ENCODE data around the gene ACTRT2.

ACTRT2 gene

DNA sequence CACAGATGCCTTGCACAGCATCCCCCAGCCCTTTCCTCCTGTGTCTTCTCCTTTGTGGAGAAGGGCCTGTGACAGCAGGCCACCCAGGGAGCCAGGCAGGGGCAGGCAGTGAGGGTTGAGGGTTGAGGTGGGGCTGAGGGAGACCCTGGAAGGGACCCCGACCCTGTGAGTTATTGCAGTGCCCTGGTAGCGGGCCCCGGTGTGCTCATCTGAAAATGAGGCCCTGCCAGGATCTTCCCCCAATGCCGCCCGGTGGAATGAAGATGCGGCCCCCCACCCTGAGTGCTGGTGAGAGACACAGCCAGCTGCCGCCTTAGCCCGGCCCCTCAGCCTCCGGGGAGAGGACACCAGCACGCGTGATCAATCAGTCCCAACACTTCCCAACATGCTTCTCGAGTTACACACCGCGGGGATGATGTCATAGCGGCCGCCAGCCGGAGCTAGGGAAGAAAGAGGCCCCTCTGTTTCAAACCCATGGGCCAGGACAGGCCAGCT, 36.2 kb upstream of the ACTRT2 start:
- Histone ChIP-seq H3K36me3 (ENCODE audit: insufficient read depth, insufficient read length, low read length) (no peaks in the 10 kb centered on the region), H3K27me3 (ENCODE audit: insufficient read depth, insufficient read length) (no peaks in the 10 kb centered on the region), H3K9ac (ENCODE audit: insufficient read length, low read depth) (no peak overlapping the region), H3K4me1 (ENCODE audit: insufficient read depth, insufficient read length) (peaks cover 5% of the 10 kb centered on the region), H3K4me3 (ENCODE audit: insufficient read length, low read depth) (no peak overlapping the region), H3K9me3 (ENCODE audit: insufficient read depth, low read length) (no peaks in the 10 kb centered on the region)
- no peak for DNase-seq (ENCODE audit: low read depth, low spot score)
- TF ChIP-seq YY1 (IDR thresholded peaks at IDR 0.05; ENCODE audit: insufficient read depth, insufficient read length) = no peak
- no peak for TF ChIP-seq SUZ12 (IDR thresholded peaks at IDR 0.05; ENCODE audit: extremely low read depth, insufficient read depth, insufficient read length)
- TF ChIP-seq ZNF274 (IDR thresholded peaks at IDR 0.05; ENCODE audit: low read depth, low read length) = no peak

DNA sequence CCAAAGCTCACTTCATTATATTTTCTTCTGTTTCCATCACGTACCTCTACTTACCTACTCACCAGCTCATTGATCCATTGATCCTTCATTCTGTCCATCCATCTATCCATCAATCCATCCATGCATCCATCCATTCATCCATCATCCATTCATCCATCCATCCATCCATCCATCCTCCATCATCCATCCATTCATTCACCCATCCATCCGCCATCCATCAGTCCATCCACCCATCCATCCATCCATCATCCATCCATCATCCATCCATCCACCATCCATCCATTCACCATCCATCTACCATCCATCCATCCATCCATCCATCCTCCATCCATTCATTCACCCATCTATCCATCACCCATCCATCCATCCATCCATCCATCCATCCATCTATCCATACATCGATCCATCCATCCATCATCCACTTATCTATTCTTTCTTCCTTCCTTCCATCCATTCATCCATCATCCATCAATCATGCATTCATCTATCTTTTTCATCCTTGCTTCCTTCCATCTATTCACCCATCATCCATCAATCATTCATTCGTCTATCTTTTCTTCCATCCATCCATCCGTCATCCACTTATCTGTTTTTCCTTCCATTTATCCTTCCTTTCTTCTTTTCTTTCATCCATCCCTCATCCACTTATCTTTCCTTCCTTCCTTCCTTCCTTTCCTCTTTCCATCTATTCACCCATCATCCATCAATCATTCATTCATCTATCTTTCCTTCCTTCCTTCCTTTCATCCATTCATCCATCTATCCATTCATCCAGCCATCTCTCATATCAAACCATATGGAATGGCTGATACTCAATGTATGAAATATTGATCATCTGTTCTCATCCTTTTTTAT, 35.3 kb upstream of the ACTRT2 start:
- H3K9ac ChIP-seq (ENCODE audit: insufficient read length, low read depth) = no peak overlapping the region
- TF ChIP-seq YY1 (IDR thresholded peaks at IDR 0.05; ENCODE audit: insufficient read depth, insufficient read length) (no peak), ZNF274 (IDR thresholded peaks at IDR 0.05; ENCODE audit: low read depth, low read length) (no peak)
- no peaks in the 10 kb centered on the region for H3K9me3 ChIP-seq (ENCODE audit: insufficient read depth, low read length)
- H3K4me1 ChIP-seq (ENCODE audit: insufficient read depth, insufficient read length) = peaks cover 5% of the 10 kb centered on the region
- no peaks in the 10 kb centered on the region for H3K36me3 ChIP-seq (ENCODE audit: insufficient read depth, insufficient read length, low read length)
- DNase-seq (ENCODE audit: low read depth, low spot score) = no peak
- H3K27me3 ChIP-seq (ENCODE audit: insufficient read depth, insufficient read length) = no peaks in the 10 kb centered on the region
- no peak overlapping the region for H3K4me3 ChIP-seq (ENCODE audit: insufficient read length, low read depth)

DNA sequence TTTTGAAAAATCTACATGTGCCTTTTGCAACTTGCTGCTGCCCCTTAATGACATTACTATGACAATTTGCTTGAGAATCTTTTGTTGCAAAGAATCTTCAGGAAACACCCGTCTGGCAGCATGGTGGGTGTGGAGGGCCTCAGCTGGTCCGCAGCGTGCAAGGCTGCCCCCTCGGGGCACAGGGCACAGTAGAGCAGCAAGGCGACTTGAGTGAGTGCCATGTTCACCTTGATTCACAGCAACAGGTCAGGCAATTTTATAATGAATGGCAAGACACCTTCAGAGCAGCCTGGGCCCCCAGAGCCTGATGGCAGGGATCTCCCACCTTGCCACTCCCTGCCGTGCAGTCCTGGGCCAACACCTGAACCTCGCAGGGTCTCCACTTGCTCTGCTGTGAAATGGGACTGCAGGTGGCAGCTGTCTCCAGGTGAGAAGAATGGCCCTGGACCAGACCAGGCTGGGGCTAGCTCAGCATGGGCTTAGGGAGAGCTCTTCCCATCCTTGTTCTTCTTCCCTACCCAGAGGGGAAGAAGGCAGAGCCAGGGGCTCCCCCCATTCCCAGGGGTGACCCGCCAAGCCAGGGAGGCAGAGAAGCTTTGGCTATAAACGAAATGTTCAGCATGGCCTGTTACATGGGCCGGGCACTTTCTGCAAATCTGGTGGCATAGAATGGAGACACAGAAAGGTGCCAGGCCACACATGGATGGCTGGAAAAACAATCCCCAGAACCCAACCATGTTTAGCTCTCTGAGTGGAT, 34.5 kb upstream of the ACTRT2 start:
- no peak overlapping the region for H3K9ac ChIP-seq (ENCODE audit: insufficient read length, low read depth)
- H3K4me3 ChIP-seq (ENCODE audit: insufficient read length, low read depth) = no peak overlapping the region
- no peaks in the 10 kb centered on the region for H3K9me3 ChIP-seq (ENCODE audit: insufficient read depth, low read length)
- no peaks in the 10 kb centered on the region for H3K36me3 ChIP-seq (ENCODE audit: insufficient read depth, insufficient read length, low read length)
- no peak for DNase-seq (ENCODE audit: low read depth, low spot score)
- peaks cover 5% of the 10 kb centered on the region for H3K4me1 ChIP-seq (ENCODE audit: insufficient read depth, insufficient read length)
- TF ChIP-seq SUZ12 (IDR thresholded peaks at IDR 0.05; ENCODE audit: extremely low read depth, insufficient read depth, insufficient read length) (no peak), YY1 (IDR thresholded peaks at IDR 0.05; ENCODE audit: insufficient read depth, insufficient read length) (no peak), ZNF274 (IDR thresholded peaks at IDR 0.05; ENCODE audit: low read depth, low read length) (no peak)
- H3K27me3 ChIP-seq (ENCODE audit: insufficient read depth, insufficient read length) = no peaks in the 10 kb centered on the region

DNA sequence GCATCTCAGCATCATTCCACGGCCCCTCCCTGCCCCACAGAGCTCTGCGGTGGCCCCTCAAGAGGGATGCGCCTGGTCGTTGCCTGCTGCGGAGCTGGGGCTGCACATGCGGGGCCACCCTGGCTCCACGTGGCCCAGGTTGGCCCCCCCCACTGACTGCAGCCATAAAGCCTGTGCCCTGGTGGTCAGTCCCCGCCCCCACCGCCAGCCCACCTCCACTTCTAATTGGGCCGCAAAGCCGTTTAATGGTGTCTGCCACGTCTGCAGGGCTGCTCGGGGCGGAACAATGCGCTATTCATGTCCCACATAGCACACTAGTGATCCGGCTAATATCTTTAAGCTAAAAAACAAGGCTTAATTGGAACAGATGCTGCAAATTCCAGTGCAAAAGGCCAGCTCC, 33.5 kb upstream of the ACTRT2 start:
- Histone ChIP-seq H3K36me3 (ENCODE audit: insufficient read depth, insufficient read length, low read length) (no peaks in the 10 kb centered on the region), H3K4me3 (ENCODE audit: insufficient read length, low read depth) (no peak overlapping the region), H3K4me1 (ENCODE audit: insufficient read depth, insufficient read length) (peaks cover 5% of the 10 kb centered on the region), H3K9me3 (ENCODE audit: insufficient read depth, low read length) (no peaks in the 10 kb centered on the region), H3K27me3 (ENCODE audit: insufficient read depth, insufficient read length) (no peaks in the 10 kb centered on the region), H3K9ac (ENCODE audit: insufficient read length, low read depth) (no peak overlapping the region)
- DNase-seq (ENCODE audit: low read depth, low spot score) = no peak
- TF ChIP-seq ZNF274 (IDR thresholded peaks at IDR 0.05; ENCODE audit: low read depth, low read length) = no peak

DNA sequence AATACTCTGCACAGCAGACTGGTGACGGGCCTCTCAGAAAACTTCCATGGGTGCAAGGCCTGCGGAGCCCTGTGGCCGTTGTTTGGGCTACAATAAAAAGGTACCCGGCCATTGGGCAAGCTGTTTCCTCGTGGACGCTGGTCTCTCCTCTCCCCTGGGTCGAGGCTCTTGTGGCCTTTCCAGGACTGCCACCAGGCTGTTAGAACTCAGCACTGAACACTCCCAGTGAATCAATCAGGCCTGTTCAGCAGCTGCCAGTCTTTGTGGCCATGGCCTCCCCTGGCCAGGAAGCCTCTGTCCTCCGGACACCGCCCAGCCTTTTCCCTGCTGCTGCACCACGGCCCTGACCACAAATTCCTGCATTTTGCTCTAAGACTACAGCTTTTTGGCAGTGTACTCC, 33.0 kb upstream of the ACTRT2 start:
- no peaks in the 10 kb centered on the region for H3K27me3 ChIP-seq (ENCODE audit: insufficient read depth, insufficient read length)
- H3K4me3 ChIP-seq (ENCODE audit: insufficient read length, low read depth) = no peak overlapping the region
- H3K9me3 ChIP-seq (ENCODE audit: insufficient read depth, low read length) = no peaks in the 10 kb centered on the region
- no peak for TF ChIP-seq ZNF274 (IDR thresholded peaks at IDR 0.05; ENCODE audit: low read depth, low read length)
- TF ChIP-seq YY1 (IDR thresholded peaks at IDR 0.05; ENCODE audit: insufficient read depth, insufficient read length) = no peak
- no peak for TF ChIP-seq SUZ12 (IDR thresholded peaks at IDR 0.05; ENCODE audit: extremely low read depth, insufficient read depth, insufficient read length)
- DNase-seq (ENCODE audit: low read depth, low spot score) = no peak
- H3K4me1 ChIP-seq (ENCODE audit: insufficient read depth, insufficient read length) = peaks cover 5% of the 10 kb centered on the region
- no peaks in the 10 kb centered on the region for H3K36me3 ChIP-seq (ENCODE audit: insufficient read depth, insufficient read length, low read length)
- no peak overlapping the region for H3K9ac ChIP-seq (ENCODE audit: insufficient read length, low read depth)

DNA sequence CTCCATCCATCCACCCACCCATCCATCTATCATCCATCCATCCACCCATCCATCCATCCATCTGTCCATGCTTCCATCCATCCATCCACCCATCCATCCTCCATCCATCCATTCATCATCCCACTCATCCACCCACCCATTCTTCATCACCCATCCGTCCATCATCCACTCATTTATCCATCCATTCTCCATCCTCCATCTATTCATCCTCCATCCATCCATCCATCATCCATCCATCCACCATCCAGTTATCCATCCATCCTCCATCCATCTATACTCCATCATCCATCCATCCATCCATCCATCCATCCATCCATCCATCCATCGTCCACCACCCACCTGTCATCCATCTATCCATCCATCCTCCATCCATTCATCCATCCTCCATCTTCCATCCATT, 32.1 kb upstream of the ACTRT2 start:
- H3K4me3 ChIP-seq (ENCODE audit: insufficient read length, low read depth) = no peak overlapping the region
- no peak overlapping the region for H3K9ac ChIP-seq (ENCODE audit: insufficient read length, low read depth)
- no peaks in the 10 kb centered on the region for H3K27me3 ChIP-seq (ENCODE audit: insufficient read depth, insufficient read length)
- TF ChIP-seq ZNF274 (IDR thresholded peaks at IDR 0.05; ENCODE audit: low read depth, low read length) = no peak
- no peak for TF ChIP-seq SUZ12 (IDR thresholded peaks at IDR 0.05; ENCODE audit: extremely low read depth, insufficient read depth, insufficient read length)
- no peak for TF ChIP-seq YY1 (IDR thresholded peaks at IDR 0.05; ENCODE audit: insufficient read depth, insufficient read length)
- peaks cover 5% of the 10 kb centered on the region for H3K4me1 ChIP-seq (ENCODE audit: insufficient read depth, insufficient read length)
- no peak for DNase-seq (ENCODE audit: low read depth, low spot score)
- no peaks in the 10 kb centered on the region for H3K36me3 ChIP-seq (ENCODE audit: insufficient read depth, insufficient read length, low read length)
- peaks cover 5% of the 10 kb centered on the region; the same call in 1 of the 2 replicates for H3K9me3 ChIP-seq (ENCODE audit: insufficient read depth, low read length)

DNA sequence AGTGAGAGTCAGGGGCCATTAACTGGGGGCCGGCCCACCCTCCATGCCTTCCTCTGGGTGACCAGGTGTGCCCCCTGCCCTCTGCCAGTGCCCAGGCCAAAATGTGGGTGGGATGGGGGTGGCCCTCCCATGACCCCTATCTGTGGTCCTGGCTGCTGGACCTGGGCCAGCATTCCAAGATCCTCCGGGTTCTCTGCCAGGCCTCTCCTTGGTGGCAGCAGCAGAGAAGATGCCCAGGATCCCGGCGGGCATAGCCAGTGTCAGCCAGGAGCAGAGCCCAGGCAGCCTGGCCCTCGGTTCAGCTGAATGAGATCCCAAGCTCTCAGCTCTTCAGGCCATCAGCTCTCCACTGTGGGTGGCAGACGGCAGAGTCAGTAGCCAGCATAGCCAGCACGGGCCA, 31.3 kb upstream of the ACTRT2 start:
- peaks cover 12% of the 10 kb centered on the region; the same call in 1 of the 2 replicates for H3K9me3 ChIP-seq (ENCODE audit: insufficient read depth, low read length)
- no peaks in the 10 kb centered on the region for H3K36me3 ChIP-seq (ENCODE audit: insufficient read depth, insufficient read length, low read length)
- TF ChIP-seq YY1 (IDR thresholded peaks at IDR 0.05; ENCODE audit: insufficient read depth, insufficient read length) = no peak
- no peak for TF ChIP-seq ZNF274 (IDR thresholded peaks at IDR 0.05; ENCODE audit: low read depth, low read length)
- no peak for TF ChIP-seq SUZ12 (IDR thresholded peaks at IDR 0.05; ENCODE audit: extremely low read depth, insufficient read depth, insufficient read length)

More for the DNA sequence above, 31.3 kb upstream of the ACTRT2 start:
- H3K4me3 ChIP-seq (ENCODE audit: insufficient read length, low read depth) = no peak overlapping the region
- peaks cover 3% of the 10 kb centered on the region for H3K4me1 ChIP-seq (ENCODE audit: insufficient read depth, insufficient read length)
- no peaks in the 10 kb centered on the region for H3K27me3 ChIP-seq (ENCODE audit: insufficient read depth, insufficient read length)
- no peak overlapping the region for H3K9ac ChIP-seq (ENCODE audit: insufficient read length, low read depth)
- DNase-seq (ENCODE audit: low read depth, low spot score) = no peak

Data from NT2/D1 (cell line).